HEK293 (cell line): ENCODE data around the gene ALG1.

Experiments
- CTCF ChIA-PET: fragments of 350-600 bp; formaldehyde crosslinking; extraction: SDS; loops from one replicate; lab custom pipeline; 2021; ENCODE audit warnings: antibody characterized with exemption; lab: Yijun Ruan, JAX
- POLR2A ChIA-PET: fragments of 300-600 bp; formaldehyde crosslinking; extraction: SDS; loops from one replicate; lab custom pipeline; 2020; ENCODE audit warnings: antibody characterized with exemption, inconsistent platforms; lab: Yijun Ruan, JAX
- H3K27ac ChIP-seq: fragments of 200-500 bp; sonication (Bioruptor generic); 2 replicates; pipeline ENCODE4 v1.5.1; 2014; ENCODE audit warnings: low read depth, low read length, control low read depth, inconsistent platforms; ENCODE audit errors: extremely low read depth
- H3K36me3 ChIP-seq, 2 experiments: fragments of 200-500 bp in 1 of 2; sonication (Bioruptor generic) in 1 of 2; 1 replicate in 1 of 2; 2 replicates in 1 of 2; pipeline ENCODE4 v1.5.1; 2014 to 2017; ENCODE audit warnings: inconsistent platforms in 2 of 2, low read length in 2 of 2; ENCODE audit not compliant: control insufficient read depth in 2 of 2, insufficient read depth in 1 of 2
- H3K4me1 ChIP-seq: fragments of 200-500 bp; sonication (Bioruptor generic); 2 replicates; pipeline ENCODE4 v1.5.1; 2014; ENCODE audit warnings: mild to moderate bottlenecking, low read length, inconsistent platforms; ENCODE audit not compliant: control insufficient read depth, insufficient read depth
- H3K4me3 ChIP-seq: 2 replicates; pipeline ENCODE4 v1.5.1; 2011; ENCODE audit warnings: low read depth, mild to moderate bottlenecking, control low read depth, low read length, moderate library complexity
- H3K9me3 ChIP-seq: fragments of 200-500 bp; sonication (Bioruptor generic); 2 replicates; pipeline ENCODE4 v1.5.1; 2014; ENCODE audit warnings: low read depth, low read length, inconsistent platforms; ENCODE audit not compliant: control insufficient read depth, insufficient read depth
- EGR2 ChIP-seq: fragments of 450-650 bp; formaldehyde crosslinking; IDR thresholded peaks from 2 replicates; pipeline ENCODE4 v1.5.1; 2016; ENCODE audit warnings: low read depth, missing biosample characterization, missing genetic modification characterization
- FEZF1 ChIP-seq: fragments of 450-650 bp; formaldehyde crosslinking; IDR thresholded peaks from 2 replicates; pipeline ENCODE4 v1.5.1; 2016; ENCODE audit warnings: missing biosample characterization, missing genetic modification characterization
- HOXC10 ChIP-seq: sonication (generic); formaldehyde crosslinking; IDR thresholded peaks from 2 replicates; pipeline ENCODE4 v1.8.1; 2023; ENCODE audit warnings: mild to moderate bottlenecking, missing genetic modification reagents
- MYNN ChIP-seq: fragments of 450-650 bp; formaldehyde crosslinking; IDR thresholded peaks from 2 replicates; pipeline ENCODE4 v1.5.1; 2016; ENCODE audit warnings: missing biosample characterization, missing genetic modification characterization, borderline replicate concordance
- PRDM6 ChIP-seq: fragments of 450-650 bp; formaldehyde crosslinking; IDR thresholded peaks from 2 replicates; pipeline ENCODE4 v1.5.1; 2017; ENCODE audit warnings: missing biosample characterization, missing genetic modification characterization
- SP3 ChIP-seq: fragments of 450-650 bp; formaldehyde crosslinking; IDR thresholded peaks from 2 replicates; pipeline ENCODE4 v1.5.1; 2016; ENCODE audit warnings: missing biosample characterization, missing genetic modification characterization
- TRIM28 ChIP-seq: IDR thresholded peaks from 2 replicates; pipeline ENCODE4 v1.6.1; 2011; ENCODE audit warnings: low read length, control low read depth, borderline replicate concordance
- WT1 ChIP-seq: fragments of 450-650 bp; formaldehyde crosslinking; IDR thresholded peaks from 2 replicates; pipeline ENCODE4 v1.5.1; 2016; ENCODE audit warnings: missing biosample characterization, missing genetic modification characterization
- ZFHX2 ChIP-seq: fragments of 450-650 bp; formaldehyde crosslinking; conservative IDR thresholded peaks from 2 replicates; pipeline ENCODE4 v1.5.1; 2016; ENCODE audit warnings: missing biosample characterization, missing genetic modification characterization
- ZFP3 ChIP-seq: fragments of 450-650 bp; formaldehyde crosslinking; IDR thresholded peaks from 2 replicates; pipeline ENCODE4 v1.5.1; 2016; ENCODE audit warnings: low read depth, missing biosample characterization, missing genetic modification characterization
- ZIC2 ChIP-seq: fragments of 450-650 bp; formaldehyde crosslinking; IDR thresholded peaks from 2 replicates; pipeline ENCODE4 v1.5.1; 2016; ENCODE audit warnings: missing biosample characterization, missing genetic modification characterization
- ZNF324 ChIP-seq: fragments of 450-650 bp; formaldehyde crosslinking; IDR thresholded peaks from 2 replicates; pipeline ENCODE4 v1.5.1; 2016; ENCODE audit warnings: missing biosample characterization, missing genetic modification characterization
- ZNF350 ChIP-seq: fragments of 450-650 bp; formaldehyde crosslinking; IDR thresholded peaks from 2 replicates; pipeline ENCODE4 v1.5.0; 2017; ENCODE audit warnings: missing biosample characterization, mild to moderate bottlenecking, missing genetic modification characterization
- ZNF366 ChIP-seq: fragments of 450-650 bp; formaldehyde crosslinking; conservative IDR thresholded peaks from 2 replicates; pipeline ENCODE4 v1.5.1; 2016; ENCODE audit warnings: missing biosample characterization, missing genetic modification characterization
- ZNF394 ChIP-seq: fragments of 450-650 bp; formaldehyde crosslinking; IDR thresholded peaks from 2 replicates; pipeline ENCODE4 v1.5.1; 2016; ENCODE audit warnings: missing biosample characterization, missing genetic modification characterization, mild to moderate bottlenecking, moderate library complexity, borderline replicate concordance
- ZNF426 ChIP-seq: fragments of 450-650 bp; formaldehyde crosslinking; IDR thresholded peaks from 2 replicates; pipeline ENCODE4 v1.5.1; 2017; ENCODE audit warnings: missing biosample characterization, missing genetic modification characterization, mild to moderate bottlenecking, inconsistent platforms, moderate library complexity
- ZNF529 ChIP-seq: fragments of 450-650 bp; formaldehyde crosslinking; IDR thresholded peaks from 2 replicates; pipeline ENCODE4 v1.5.1; 2017; ENCODE audit warnings: missing genetic modification characterization, missing biosample characterization; ENCODE audit not compliant: insufficient replicate concordance
- ZNF544 ChIP-seq: fragments of 450-650 bp; formaldehyde crosslinking; IDR thresholded peaks from 2 replicates; pipeline ENCODE4 v1.5.0; 2017; ENCODE audit warnings: missing biosample characterization, missing genetic modification characterization
- ZNF654 ChIP-seq: fragments of 450-650 bp; formaldehyde crosslinking; IDR thresholded peaks from 2 replicates; pipeline ENCODE4 v1.5.1; 2016; ENCODE audit warnings: low read depth, missing biosample characterization, missing genetic modification characterization
- ZNF670 ChIP-seq: fragments of 450-650 bp; formaldehyde crosslinking; IDR thresholded peaks from 2 replicates; pipeline ENCODE4 v1.5.1; 2016; ENCODE audit warnings: missing biosample characterization, missing genetic modification characterization, low read depth
- ZNF692 ChIP-seq: fragments of 450-650 bp; formaldehyde crosslinking; IDR thresholded peaks from 2 replicates; pipeline ENCODE4 v1.5.1; 2016; ENCODE audit warnings: missing biosample characterization, missing genetic modification characterization
- ZNF768 ChIP-seq: fragments of 450-650 bp; formaldehyde crosslinking; IDR thresholded peaks from 2 replicates; pipeline ENCODE4 v1.5.1; 2018; ENCODE audit warnings: missing biosample characterization, mild to moderate bottlenecking, missing genetic modification characterization
- ZNF785 ChIP-seq: fragments of 450-650 bp; formaldehyde crosslinking; IDR thresholded peaks from 2 replicates; pipeline ENCODE4 v1.5.1; 2016; ENCODE audit warnings: missing biosample characterization, missing genetic modification characterization

The ALG1 gene

DNA sequence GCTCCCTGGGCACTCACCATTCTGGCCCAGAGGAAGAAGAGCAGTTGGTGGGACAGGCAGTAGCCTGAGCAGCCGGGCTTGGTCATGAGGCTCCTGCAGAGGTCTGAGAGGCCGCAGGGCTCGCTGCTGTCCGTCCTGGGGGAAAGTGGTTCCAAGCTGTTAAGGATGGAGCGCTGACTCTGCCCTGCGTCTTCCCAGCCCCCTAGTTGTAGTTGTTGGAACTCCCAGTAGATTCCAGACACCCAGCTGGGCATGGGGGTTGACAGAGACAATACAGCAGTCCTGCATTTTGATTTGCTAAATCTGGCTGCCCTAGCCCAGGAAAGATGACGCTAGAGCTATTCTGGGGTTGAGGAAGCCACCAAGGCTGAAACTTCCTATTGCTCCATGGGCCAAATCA, 13.2 kb upstream of the ALG1 start:
- Histone ChIP-seq H3K9me3 (no peaks in the 10 kb centered on the region), H3K36me3 (no peaks in the 10 kb centered on the region), H3K4me1 (no peaks in the 10 kb centered on the region)
- ChIA-PET POLR2A (no interaction called here), CTCF (interaction anchor here (1.1 to 3.2 kb wide), 3 partner anchors 14 to 34 kb away, joined by 3 to 12 read pairs (median 7); no protein-coding TSS in a partner anchor)
- peak; percentile 19; the same call in 1 of the 2 replicates for TF ChIP-seq ZIC2 (tag by site-specific recombination)
- no peak for TF ChIP-seq FEZF1 (tag by site-specific recombination)
- TF ChIP-seq ZNF529 (tag by site-specific recombination), result no peak
- TF ChIP-seq, all 188 proteins: peak for 1
- Histone ChIP-seq H3K4me3 (no peak overlapping the region), H3K27ac (no peak overlapping the region)

- ChIA-PET POLR2A (interaction anchor here (1.1 kb wide), 1 partner anchor 26 kb away, joined by 4 read pairs; the partner anchor contains the start of gene NAGPA), CTCF (interaction anchor here (1.0 kb wide), 1 partner anchor 27 kb away, joined by 3 read pairs; no protein-coding TSS in a partner anchor)
- TF ChIP-seq ZNF670 (tag by site-specific recombination), result no peak
- 0 out of 2 replicates have a peak, but pooled peaks have one; percentile 42 for TF ChIP-seq ZFHX2 (tag by site-specific recombination)
- TF ChIP-seq EGR2 (tag by site-specific recombination), result peak; percentile 71
- TF ChIP-seq ZNF350 (tag by site-specific recombination), result no peak
- TF ChIP-seq, all 188 proteins: peak for 2
Measured at GRCh38 chr16:5059386-5060072, 12.1 kb upstream of the ALG1 start.

DNA sequence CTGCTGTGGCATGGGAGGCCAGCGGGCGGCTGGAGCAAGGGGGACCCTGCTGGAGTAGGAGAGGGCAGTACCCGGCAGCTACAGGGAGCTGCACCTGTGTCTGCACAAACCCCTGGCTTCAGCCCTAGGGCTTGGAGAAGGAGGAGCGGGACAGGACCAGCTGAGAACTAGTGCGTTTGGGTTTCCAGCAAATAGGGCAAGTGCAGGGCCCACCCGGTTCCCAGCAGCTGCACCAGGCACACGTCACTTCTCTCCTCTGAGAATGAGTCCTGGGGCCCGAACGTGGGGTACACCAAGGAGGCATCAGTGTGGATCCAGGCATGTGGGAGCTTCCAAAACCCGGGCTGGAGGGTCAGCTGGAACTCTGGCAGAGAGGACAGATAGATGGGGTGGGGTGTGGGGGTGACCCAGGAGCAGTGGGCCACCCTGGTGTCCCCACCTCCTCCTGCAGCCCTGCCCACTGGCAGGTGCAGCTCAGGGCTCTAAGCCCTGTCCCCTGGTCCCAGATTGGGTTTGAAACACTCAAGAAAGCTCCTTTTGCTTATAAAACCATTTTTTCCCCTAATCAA, 11.5 kb upstream of the ALG1 start:
- no peak for TF ChIP-seq ZNF366 (tag by site-specific recombination)
- TF ChIP-seq SP3, result no peak
- TF ChIP-seq ZNF654 (tag by site-specific recombination), result no peak
- TF ChIP-seq ZNF426 (tag by site-specific recombination), result no peak
- TF ChIP-seq HOXC10 (CRISPR knock-in tag), result no peak
- TF ChIP-seq WT1 (tag by site-specific recombination), result no peak
- TF ChIP-seq ZNF394 (tag by site-specific recombination), result no peak
- TF ChIP-seq ZNF544 (tag by site-specific recombination), result no peak
- TF ChIP-seq ZNF692 (tag by site-specific recombination), result no peak
- TF ChIP-seq ZNF324, result no peak
- no peak for TF ChIP-seq MYNN
- TF ChIP-seq TRIM28, result no peak
- no peak for TF ChIP-seq ZNF785 (tag by site-specific recombination)
- TF ChIP-seq ZIC2 (tag by site-specific recombination), result no peak
- TF ChIP-seq PRDM6 (tag by site-specific recombination), result no peak
- TF ChIP-seq ZFP3 (tag by site-specific recombination), result no peak
- TF ChIP-seq ZNF768 (tag by site-specific recombination), result no peak
- TF ChIP-seq, all 188 proteins: peak for 0
- H3K27ac ChIP-seq, result no peak overlapping the region
- H3K4me1 ChIP-seq, result peaks cover 5% of the 10 kb centered on the region
- H3K9me3 ChIP-seq, result no peaks in the 10 kb centered on the region
- H3K36me3 ChIP-seq, result no peaks in the 10 kb centered on the region
- ChIA-PET CTCF (interaction anchor here (1.0 to 1.2 kb wide), 2 partner anchors 17 to 27 kb away, joined by 3 read pairs; no protein-coding TSS in a partner anchor), POLR2A (interaction anchor here (1.1 kb wide), 1 partner anchor 26 kb away, joined by 4 read pairs; the partner anchor contains the start of gene NAGPA)
- H3K4me3 ChIP-seq, result no peak overlapping the region

More at GRCh38 chr16:5059386-5060072, 12.1 kb upstream of the ALG1 start:
- Histone ChIP-seq H3K4me3 (no peak overlapping the region), H3K9me3 (no peaks in the 10 kb centered on the region), H3K4me1 (no peaks in the 10 kb centered on the region), H3K36me3 (no peaks in the 10 kb centered on the region), H3K27ac (no peak overlapping the region)
